Endothelial cell of umbilical vein (primary cell): ENCODE measurements around the gene NAA10.

Source experiments
- CTCF ChIP-seq, 2 donors: IDR thresholded peaks; 1 replicate in 1 of 2; 2 replicates in 1 of 2; pipeline ENCODE4 v1.5.1; 2011; ENCODE audit warnings: low read length in 2 of 2, mild to moderate bottlenecking in 2 of 2, moderate library complexity in 2 of 2, control low read depth in 1 of 2, inconsistent platforms in 1 of 2, low read depth in 1 of 2; ENCODE audit not compliant: insufficient read depth in 1 of 2; ENCODE audit errors: extremely low read depth in 1 of 2
- EZH2 ChIP-seq: IDR thresholded peaks from 2 replicates; pipeline ENCODE4 v1.6.1; 2012; ENCODE audit warnings: borderline replicate concordance, low read depth, mild to moderate bottlenecking, moderate library complexity, low read length, inconsistent platforms; ENCODE audit not compliant: severe bottlenecking
- FOS ChIP-seq: IDR thresholded peaks from 2 replicates; pipeline ENCODE4 v1.6.1; 2011; ENCODE audit warnings: mild to moderate bottlenecking, low read length, moderate library complexity, borderline replicate concordance; ENCODE audit not compliant: insufficient read depth
- POLR2A ChIP-seq: IDR thresholded peaks from 2 replicates; pipeline ENCODE4 v1.6.1; 2012; ENCODE audit warnings: low read depth, mild to moderate bottlenecking, control low read depth, low read length
- POLR2AphosphoS5 ChIP-seq: IDR thresholded peaks from 2 replicates; pipeline ENCODE4 v1.6.1; 2012; ENCODE audit warnings: low read depth, mild to moderate bottlenecking, control low read depth, low read length, moderate library complexity; ENCODE audit not compliant: insufficient read depth
- TF ChIP-seq, protein P1 (sequence below): IDR thresholded peaks from 2 replicates; pipeline ENCODE4 v1.6.1; 2011; ENCODE audit not compliant: insufficient read depth, insufficient read length

DNA sequence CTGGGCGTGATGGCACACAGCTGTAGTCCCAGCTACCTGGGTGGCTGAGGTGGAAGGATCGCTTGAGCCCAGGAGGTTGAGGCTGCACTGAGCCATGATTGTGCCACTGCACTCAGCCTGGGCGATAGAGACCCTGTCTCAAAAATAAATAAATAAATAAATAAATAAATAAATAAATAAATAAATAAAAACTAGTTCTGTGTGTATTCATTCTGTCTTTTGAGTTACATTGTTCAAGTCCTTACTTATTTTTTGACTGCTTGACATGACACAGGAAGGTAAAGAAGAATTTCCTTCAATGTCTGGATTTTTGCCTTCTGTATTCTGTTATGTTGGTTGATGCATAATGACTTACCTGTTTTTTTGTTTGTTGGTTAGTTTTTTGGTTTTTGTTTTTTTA lies 2.2 kb upstream of the NAA10 start:
- TF ChIP-seq CTCF (IDR thresholded peaks at IDR 0.05; ENCODE audit: extremely low read depth in 1 of 2, insufficient read depth in 1 of 2, low read depth in 1 of 2, low read length in 2 of 2) (no peak), POLR2AphosphoS5 (no peak), EZH2 (no peak), POLR2A (no peak), FOS (no peak)
- TF ChIP-seq, protein P1, sequence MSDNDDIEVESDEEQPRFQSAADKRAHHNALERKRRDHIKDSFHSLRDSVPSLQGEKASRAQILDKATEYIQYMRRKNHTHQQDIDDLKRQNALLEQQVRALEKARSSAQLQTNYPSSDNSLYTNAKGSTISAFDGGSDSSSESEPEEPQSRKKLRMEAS, result no peak
